NCI-H1048 (cell line): ENCODE results near the gene ZFP69.

Experiments used
- DNase-seq: peaks from one replicate; lab custom pipeline; 2025; lab: John Stamatoyannopoulos, UW

Gene ZFP69

GRCh38 chr1:40508375-40509341 lies 31.6 kb downstream of the ZFP69 start, which contains the start of gene EXO5:
TSS of gene EXO5 (plus strand) at chr1:40508767. CDS start at chr1:40514545, 5,778 bp downstream.
- DNase-seq = no peak

- no peak for DNase-seq
These were observed 42.4 kb downstream of the ZFP69 start for GRCh38 chr1:40519517-40519916.

- DNase-seq = no peak
These were observed 53.8 kb downstream of the ZFP69 start for GRCh38 chr1:40530735-40531380.

GRCh38 chr1:40531381-40532061 lies 54.4 kb downstream of the ZFP69 start, which contains the start of gene ZNF684:
TSS of gene ZNF684 (plus strand) at chr1:40531637. CDS start at chr1:40533167, 1,530 bp downstream.
- peak; percentile 86 for DNase-seq

GRCh38 chr1:40532062-40532389 lies 54.9 kb downstream of the ZFP69 start:
- no peak for DNase-seq

GRCh38 chr1:40532844-40533424 lies 55.8 kb downstream of the ZFP69 start:
- DNase-seq = no peak

GRCh38 chr1:40534589-40534988 lies 57.5 kb downstream of the ZFP69 start:
- DNase-seq = no peak

- no peak for DNase-seq
These were observed 58.6 kb downstream of the ZFP69 start for GRCh38 chr1:40535732-40536131.

- no peak for DNase-seq
These were observed 62.2 kb downstream of the ZFP69 start for GRCh38 chr1:40539338-40539737.
